ENCODE results near the gene RPL26. TPM values are rescaled to one million over a fixed set of nuclear protein-coding genes. Genes with fewer than 3 reads are reported as not detected.
A peak's percentile ranks its signal among the peaks of the same experiment; 100 is the strongest.

The RPL26 gene
- total RNA-seq, 1 donor from 2014 or later, result 960 TPM

DNA sequence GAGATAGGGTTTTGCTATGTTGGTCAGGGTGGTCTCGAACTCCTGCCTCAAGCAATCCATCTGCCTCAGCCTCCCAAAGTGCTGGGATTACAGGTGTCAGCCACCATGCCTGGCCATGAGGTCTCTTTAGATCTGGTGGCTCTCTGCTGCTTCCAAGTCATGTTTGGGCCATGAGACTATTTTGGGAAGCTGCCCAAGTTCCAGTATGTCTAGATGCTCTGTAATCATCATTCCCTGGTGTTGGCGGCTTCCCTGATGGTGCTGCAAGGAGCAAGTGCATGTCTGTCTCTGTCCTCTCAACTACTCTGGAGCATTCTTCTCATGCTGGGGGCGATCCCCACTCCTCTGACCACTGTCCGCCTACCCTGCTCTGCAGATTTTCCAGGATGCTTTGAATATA is 49.7 kb downstream of the RPL26 start:
- Histone ChIP-seq H3K4me1 (peaks cover 8% of the 10 kb centered on the region), H3K27me3 (ENCODE audit: low read depth) (no peaks in the 10 kb centered on the region), H3K9me3 (replicated peaks) (no peaks in the 10 kb centered on the region), H3K27ac (replicated peaks) (peak overlapping the region; percentile 46), H3K36me3 (no peaks in the 10 kb centered on the region), H3K4me3 (no peak overlapping the region)
- DNase-seq, result no peak
- intact Hi-C loops (cut with micrococcal nuclease), result no loop called here
- TF ChIP-seq, protein P1, sequence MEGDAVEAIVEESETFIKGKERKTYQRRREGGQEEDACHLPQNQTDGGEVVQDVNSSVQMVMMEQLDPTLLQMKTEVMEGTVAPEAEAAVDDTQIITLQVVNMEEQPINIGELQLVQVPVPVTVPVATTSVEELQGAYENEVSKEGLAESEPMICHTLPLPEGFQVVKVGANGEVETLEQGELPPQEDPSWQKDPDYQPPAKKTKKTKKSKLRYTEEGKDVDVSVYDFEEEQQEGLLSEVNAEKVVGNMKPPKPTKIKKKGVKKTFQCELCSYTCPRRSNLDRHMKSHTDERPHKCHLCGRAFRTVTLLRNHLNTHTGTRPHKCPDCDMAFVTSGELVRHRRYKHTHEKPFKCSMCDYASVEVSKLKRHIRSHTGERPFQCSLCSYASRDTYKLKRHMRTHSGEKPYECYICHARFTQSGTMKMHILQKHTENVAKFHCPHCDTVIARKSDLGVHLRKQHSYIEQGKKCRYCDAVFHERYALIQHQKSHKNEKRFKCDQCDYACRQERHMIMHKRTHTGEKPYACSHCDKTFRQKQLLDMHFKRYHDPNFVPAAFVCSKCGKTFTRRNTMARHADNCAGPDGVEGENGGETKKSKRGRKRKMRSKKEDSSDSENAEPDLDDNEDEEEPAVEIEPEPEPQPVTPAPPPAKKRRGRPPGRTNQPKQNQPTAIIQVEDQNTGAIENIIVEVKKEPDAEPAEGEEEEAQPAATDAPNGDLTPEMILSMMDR (IDR thresholded peaks at IDR 0.05; ENCODE audit: borderline replicate concordance), result no peak

DNA sequence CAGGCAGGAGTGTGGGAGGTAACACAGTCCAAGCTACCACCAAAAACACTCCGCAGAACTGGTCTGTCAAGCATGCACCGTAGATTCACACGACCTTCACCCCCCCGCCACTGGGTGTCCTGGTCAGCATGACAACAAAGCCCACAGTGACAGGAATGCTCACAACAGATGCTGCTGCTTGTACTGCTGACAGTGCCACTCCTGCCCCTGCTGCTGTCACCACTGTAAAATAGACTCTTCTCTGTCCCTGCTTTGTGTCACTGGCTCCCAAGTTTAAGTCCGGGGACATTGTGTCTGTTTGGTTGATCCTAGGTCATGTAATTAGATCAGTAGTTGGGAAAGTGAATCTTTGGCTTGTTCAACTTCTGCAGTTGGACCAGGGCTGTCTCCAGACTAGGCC is 50.3 kb downstream of the RPL26 start:
- DNase-seq, result peak; percentile 49
- Histone ChIP-seq H3K27me3 (ENCODE audit: low read depth) (no peaks in the 10 kb centered on the region), H3K4me1 (peaks cover 8% of the 10 kb centered on the region), H3K9me3 (replicated peaks) (no peaks in the 10 kb centered on the region), H3K27ac (replicated peaks) (peak overlapping the region; percentile 46), H3K4me3 (no peak overlapping the region), H3K36me3 (no peaks in the 10 kb centered on the region)
- intact Hi-C loops (cut with micrococcal nuclease), result no loop called here
- TF ChIP-seq, protein P1 (IDR thresholded peaks at IDR 0.05; ENCODE audit: borderline replicate concordance), result no peak

DNA sequence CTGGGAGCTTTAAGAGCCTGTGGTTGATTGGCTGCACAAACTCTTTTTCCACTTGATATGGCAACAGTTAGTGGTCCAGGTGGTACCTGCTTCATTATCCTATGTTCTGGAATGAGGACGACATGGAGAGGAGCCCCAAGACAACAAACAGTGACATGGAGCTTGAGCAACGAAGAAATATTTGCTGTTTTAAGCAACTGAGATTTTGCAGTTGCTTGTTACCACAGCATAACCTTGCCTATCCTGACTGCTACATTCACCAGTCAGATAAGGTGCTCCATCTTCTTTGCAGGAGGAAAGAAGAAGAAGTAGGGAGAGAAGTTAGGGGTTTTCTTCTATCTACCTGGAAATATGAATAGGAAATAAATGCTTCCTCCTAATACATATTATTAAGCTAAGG is 50.9 kb downstream of the RPL26 start:
- H3K36me3 ChIP-seq, result no peaks in the 10 kb centered on the region
- TF ChIP-seq, protein P1 (IDR thresholded peaks at IDR 0.05; ENCODE audit: borderline replicate concordance), result no peak
- peaks cover 13% of the 10 kb centered on the region for H3K4me1 ChIP-seq
- intact Hi-C loops (cut with micrococcal nuclease), result no loop called here
- H3K9me3 ChIP-seq (replicated peaks), result no peaks in the 10 kb centered on the region
- H3K27ac ChIP-seq (replicated peaks), result peak overlapping the region; percentile 46
- no peak for DNase-seq
- no peaks in the 10 kb centered on the region for H3K27me3 ChIP-seq (ENCODE audit: low read depth)
- no peak overlapping the region for H3K4me3 ChIP-seq

Other genes starting within 250 kb of the RPL26 start
- gene PER1, start 230.8 kb downstream of the RPL26 start, total RNA-seq, result 109 TPM
- gene VAMP2, start 220.2 kb downstream of the RPL26 start, total RNA-seq, result 59.6 TPM
- gene TMEM107, start 206.8 kb downstream of the RPL26 start, total RNA-seq, result 7.9 TPM
- gene BORCS6, start 193.0 kb downstream of the RPL26 start, total RNA-seq, result 8.4 TPM
- gene AURKB, start 172.6 kb downstream of the RPL26 start, total RNA-seq, result 1.2 TPM
- 14.6 TPM for gene CTC1, start 135.1 kb downstream of the RPL26 start, total RNA-seq
- 9.8 TPM for gene PFAS, start 133.9 kb downstream of the RPL26 start, total RNA-seq
- 25.6 TPM for gene RANGRF, start 94.5 kb downstream of the RPL26 start, total RNA-seq
- 1.3 TPM for gene SLC25A35, start 87.8 kb downstream of the RPL26 start, total RNA-seq
- 19.4 TPM for gene ARHGEF15, start 73.0 kb downstream of the RPL26 start, total RNA-seq
- gene ODF4, start 43.4 kb downstream of the RPL26 start, total RNA-seq, result not detected
- gene RNF222, start 14.6 kb upstream of the RPL26 start, total RNA-seq, result not detected
- gene NDEL1, start 52.7 kb upstream of the RPL26 start, total RNA-seq, result 25.0 TPM
- gene MYH10, start 247.5 kb upstream of the RPL26 start, total RNA-seq, result 49.7 TPM

Data from left ventricle myocardium inferior (tissue), 1 donor.